SKM-1 (cell line): ENCODE data around the gene ECE2.
"Not testable (repeated sequence)": the region's sequence is repeated elsewhere in the genome, so short reads cannot be mapped to it uniquely, and the experiment has no call there.

Experiments
- DNase-seq: peaks from one replicate; lab custom pipeline; 2025; ENCODE audit not compliant: unreplicated experiment; lab: John Stamatoyannopoulos, UW

Gene ECE2

DNA sequence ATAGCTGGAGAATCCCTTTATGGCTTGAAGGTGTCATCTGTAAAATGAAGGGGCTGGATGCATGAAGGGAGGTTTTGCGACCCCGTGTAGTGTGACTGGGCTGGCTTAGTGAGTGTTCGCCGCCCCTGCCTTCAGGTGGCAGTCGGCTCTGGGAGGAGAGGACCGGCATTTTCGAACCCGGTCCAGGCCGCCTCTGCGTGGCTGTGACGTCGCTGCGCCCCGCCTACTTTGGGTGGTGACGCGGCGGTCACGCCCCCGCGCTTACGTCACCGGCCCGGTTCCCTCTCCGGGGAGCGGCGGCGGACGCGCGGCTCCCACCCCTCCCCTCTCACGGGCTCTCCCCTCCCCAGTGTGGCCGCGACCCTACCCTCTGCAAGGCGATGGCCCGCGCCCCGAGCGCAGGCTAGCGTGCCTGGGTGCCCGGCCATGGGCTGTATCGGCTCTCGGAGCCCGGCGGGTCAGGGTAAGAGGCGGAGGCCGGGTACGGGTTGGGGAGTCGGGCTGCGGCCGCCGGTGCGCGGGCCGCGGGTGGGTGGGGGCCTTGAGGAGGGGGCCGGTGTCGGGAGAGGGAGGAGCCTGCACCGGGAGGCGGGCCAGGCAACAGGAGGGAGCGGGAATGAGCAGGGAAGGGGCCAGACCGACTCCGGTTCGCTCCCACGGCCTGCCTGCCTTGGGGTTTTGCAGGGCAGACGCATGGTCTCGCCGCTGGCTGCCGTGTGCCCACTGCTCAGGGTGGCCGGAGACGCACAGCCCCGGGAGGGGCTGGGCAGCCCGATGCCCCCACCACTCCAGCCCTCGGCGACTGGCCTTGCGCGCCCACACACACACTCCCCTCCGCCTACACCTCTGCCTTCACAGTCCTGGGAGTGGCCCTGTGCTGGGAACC, 60.1 kb downstream of the ECE2 start:
- peak; percentile 53 for DNase-seq

DNA sequence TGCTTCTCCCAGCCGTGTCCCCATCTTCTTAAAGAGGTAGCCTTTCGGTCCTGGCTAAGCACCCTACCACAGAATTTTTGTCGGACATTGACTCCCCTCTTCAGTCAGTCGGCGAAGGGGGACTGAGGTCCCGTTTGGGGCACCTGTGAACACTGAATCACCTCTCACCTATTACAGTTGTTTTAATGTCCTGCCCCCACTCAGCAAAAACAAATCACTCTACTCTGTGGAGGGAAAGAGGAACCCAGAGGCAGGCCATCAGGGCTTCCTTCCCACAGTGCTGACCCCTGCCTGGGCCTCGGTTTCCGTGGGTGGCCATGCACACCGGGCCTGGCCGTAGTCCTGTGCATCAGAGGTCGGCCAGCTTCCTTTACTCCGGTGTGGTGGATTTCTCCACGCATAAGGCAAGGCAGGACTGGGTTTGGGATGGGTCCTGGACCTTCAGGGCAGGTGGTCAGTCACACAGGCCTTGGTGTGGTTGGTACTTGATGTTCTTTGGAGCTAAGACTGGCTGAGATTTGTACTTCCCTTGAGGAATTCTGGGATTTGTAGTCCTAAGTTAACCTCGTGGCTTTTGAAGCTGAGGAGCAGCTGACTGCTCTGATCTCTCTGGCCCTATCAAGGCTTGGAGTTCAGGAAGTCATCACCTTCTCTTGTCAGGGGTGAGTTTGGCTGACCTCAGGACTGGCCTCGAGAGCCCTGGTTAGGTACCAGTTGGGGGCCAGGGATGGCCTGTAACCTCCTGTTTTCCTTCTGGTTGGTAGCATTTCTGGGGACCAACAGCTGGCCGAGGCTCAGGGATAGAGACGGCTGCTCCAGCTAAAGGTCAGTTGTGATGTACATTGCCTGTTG, 61.0 kb downstream of the ECE2 start:
- no peak for DNase-seq

DNA sequence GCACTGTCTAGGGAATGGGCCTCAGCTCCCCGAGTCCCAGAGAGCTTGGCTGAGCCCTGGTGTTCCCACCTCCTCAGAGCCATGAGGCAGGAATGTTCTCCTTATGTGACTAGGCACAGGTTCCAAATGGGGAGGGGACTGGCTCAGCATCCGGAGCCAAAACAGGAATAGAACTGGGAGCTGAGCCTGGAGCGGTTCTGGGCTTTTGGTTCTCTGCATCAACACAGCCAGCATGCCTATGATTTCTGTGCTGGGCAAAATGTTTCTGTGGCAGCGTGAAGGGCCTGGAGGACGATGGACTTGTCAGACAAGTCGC, 61.5 kb downstream of the ECE2 start, which contains the start of gene FAM131A:
FAM131A (plus strand) TSS at position 202 of the 316 bp plus-strand sequence; CDS start at position 233, 31 bp downstream.
- DNase-seq = no peak

DNA sequence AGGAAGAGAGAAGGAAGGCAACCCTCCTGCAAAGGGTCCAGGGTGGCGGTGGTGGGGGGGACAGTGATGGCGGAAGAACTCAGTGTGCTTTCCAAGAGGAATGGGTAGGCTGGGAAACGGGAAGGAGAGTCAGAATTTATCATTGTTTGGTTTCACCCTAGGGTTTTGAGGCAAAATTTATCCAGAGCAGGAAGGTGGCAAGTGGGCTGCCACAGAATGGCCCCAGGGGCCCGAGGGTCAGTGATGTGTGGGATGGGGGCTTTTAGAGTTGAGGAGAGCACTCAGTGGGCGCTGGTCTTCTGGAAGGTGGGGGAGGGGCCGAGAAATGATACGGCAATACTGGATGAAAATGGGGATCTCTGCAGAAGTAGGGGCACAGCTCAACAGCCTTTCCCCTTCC, 62.2 kb downstream of the ECE2 start:
- DNase-seq = no peak

DNA sequence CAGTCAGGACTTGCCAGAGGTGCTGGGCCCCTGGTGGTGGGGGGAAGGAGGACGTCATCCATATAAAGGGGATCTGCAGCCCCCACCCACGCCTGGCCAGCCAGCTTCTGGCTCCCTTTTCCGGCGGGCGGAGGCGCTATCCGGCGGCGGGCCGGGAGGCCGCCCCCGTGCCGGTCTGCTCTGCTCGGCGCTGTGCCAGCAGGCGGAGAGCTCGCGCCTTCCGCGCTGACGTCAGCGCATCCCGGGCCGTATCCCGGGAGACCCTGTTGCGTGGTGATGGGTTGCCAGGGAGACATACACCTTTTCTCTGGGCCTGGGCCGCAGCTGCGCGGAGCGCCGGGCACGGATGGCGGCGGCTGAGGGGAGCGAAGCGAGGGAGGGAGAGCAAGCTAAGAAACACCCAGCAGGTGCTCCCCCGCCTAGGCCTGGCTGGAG, 62.7 kb downstream of the ECE2 start:
- no peak for DNase-seq

DNA sequence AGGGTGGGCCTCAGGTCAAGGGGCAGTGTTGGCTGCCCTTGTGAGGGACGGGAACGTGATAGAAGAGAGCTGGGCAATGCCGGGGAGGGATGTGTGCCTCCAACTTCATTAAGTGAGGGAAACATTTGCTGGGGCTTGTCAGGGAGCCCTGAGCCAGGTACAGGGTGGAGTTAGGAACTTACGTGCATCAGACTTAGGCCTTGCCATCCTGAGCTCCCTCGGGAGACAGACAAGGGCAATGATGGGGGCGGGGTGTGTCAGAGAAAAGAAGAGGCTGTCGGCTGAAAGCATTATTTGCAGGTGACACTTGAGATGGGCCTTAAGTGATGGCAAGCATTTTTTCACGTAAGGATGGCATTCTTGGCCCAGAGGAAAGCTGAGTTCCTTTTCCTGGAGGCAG, 63.2 kb downstream of the ECE2 start:
- DNase-seq = no peak

DNA sequence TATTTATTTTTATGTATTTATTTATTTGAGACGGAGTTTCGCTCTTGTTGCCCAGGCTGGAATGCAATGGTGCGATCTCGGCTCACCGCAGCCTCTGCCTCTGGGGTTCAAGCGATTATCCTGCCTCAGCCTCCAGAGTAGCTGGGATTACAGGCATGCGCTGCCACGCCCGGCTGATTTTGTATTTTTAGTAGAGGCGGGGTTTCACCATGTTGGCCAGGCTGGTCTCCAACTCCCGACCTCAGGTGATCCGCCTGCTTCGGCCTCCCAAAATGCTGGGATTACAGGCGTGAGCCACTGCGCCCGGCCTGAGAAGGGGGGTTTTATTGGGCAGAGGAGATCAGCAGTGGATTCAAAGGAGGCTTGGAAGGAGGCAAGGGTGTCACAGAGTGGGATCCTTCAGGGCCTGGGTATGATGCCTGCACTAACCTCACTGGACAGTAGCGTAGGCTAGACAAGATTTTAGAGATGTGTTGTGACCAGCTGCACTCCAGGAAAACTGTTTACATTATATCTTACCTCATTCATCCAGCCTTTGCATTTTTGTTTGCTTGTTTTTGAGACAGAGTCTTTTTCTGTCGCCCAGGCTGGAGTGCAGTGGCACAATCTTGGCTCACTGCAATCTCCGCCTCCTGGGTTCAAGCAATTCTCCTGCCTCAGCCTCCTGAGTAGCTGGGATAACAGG, 63.8 kb downstream of the ECE2 start:
- not testable (repeated sequence) for DNase-seq

DNA sequence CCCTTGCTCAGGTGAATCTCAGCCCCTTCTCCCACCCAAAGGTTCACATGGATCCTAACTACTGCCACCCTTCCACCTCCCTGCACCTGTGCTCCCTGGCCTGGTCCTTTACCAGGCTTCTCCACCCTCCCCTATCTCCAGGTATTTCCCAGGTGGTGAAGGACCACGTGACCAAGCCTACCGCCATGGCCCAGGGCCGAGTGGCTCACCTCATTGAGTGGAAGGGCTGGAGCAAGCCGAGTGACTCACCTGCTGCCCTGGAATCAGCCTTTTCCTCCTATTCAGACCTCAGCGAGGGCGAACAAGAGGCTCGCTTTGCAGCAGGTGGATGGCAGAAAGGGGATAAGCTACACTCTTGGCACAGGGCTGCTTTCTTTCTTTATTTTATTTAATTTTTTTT, 66.1 kb downstream of the ECE2 start:
- DNase-seq = no peak
